Measurements from ENCODE around the gene GRM4.

Gene GRM4

GRCh38 chr6:34142061-34142998 lies 3.6 kb downstream of the GRM4 start:
- peak in 1 of 3 experiments; percentile 23 for DNase-seq (ENCODE audit: low read depth in 3 of 3)

GRCh38 chr6:34140075-34140474 lies 5.8 kb downstream of the GRM4 start:
- no peak for DNase-seq (ENCODE audit: low read depth in 3 of 3)

- no peak for DNase-seq (ENCODE audit: low read depth in 3 of 3)
Measured at GRCh38 chr6:34138914-34139510, 6.9 kb downstream of the GRM4 start.

- no peak for DNase-seq (ENCODE audit: low read depth in 3 of 3)
Measured at GRCh38 chr6:34138191-34138590, 7.7 kb downstream of the GRM4 start.

- DNase-seq (ENCODE audit: low read depth in 3 of 3): no peak
Measured at GRCh38 chr6:34135541-34135940, 10.3 kb downstream of the GRM4 start.

GRCh38 chr6:34132486-34133185 lies 13.3 kb downstream of the GRM4 start:
- DNase-seq (ENCODE audit: low read depth in 3 of 3): no peak

- no peak for DNase-seq (ENCODE audit: low read depth in 3 of 3)
Measured at GRCh38 chr6:34131326-34132290, 14.3 kb downstream of the GRM4 start.

- DNase-seq (ENCODE audit: low read depth in 3 of 3): no peak
Measured at GRCh38 chr6:34130862-34131261, 15.0 kb downstream of the GRM4 start.

GRCh38 chr6:34129753-34130152 lies 16.1 kb downstream of the GRM4 start:
- no peak for DNase-seq (ENCODE audit: low read depth in 3 of 3)

- DNase-seq (ENCODE audit: low read depth in 3 of 3): no peak
Measured at GRCh38 chr6:34128045-34128444, 17.8 kb downstream of the GRM4 start.

GRCh38 chr6:34126419-34126818 lies 19.5 kb downstream of the GRM4 start:
- no peak for DNase-seq (ENCODE audit: low read depth in 3 of 3)

GRCh38 chr6:34125939-34126338 lies 19.9 kb downstream of the GRM4 start:
- no peak for DNase-seq (ENCODE audit: low read depth in 3 of 3)

GRCh38 chr6:34120953-34121675 lies 24.8 kb downstream of the GRM4 start:
- no peak for DNase-seq (ENCODE audit: low read depth in 3 of 3)

GRCh38 chr6:34115915-34116314 lies 30.0 kb downstream of the GRM4 start:
- DNase-seq (ENCODE audit: low read depth in 3 of 3): no peak

GRCh38 chr6:34115403-34115795 lies 30.5 kb downstream of the GRM4 start:
- DNase-seq (ENCODE audit: low read depth in 3 of 3): peak in 1 of 3 experiments; percentile 3

GRCh38 chr6:34114695-34115402 lies 31.0 kb downstream of the GRM4 start:
- no peak for DNase-seq (ENCODE audit: low read depth in 3 of 3)

- DNase-seq (ENCODE audit: low read depth in 3 of 3): no peak
Measured at GRCh38 chr6:34113532-34113931, 32.4 kb downstream of the GRM4 start.

- no peak for DNase-seq (ENCODE audit: low read depth in 3 of 3)
Measured at GRCh38 chr6:34112126-34112525, 33.8 kb downstream of the GRM4 start.

GRCh38 chr6:34110610-34111009 lies 35.3 kb downstream of the GRM4 start:
- DNase-seq (ENCODE audit: low read depth in 3 of 3): no peak

- no peak for DNase-seq (ENCODE audit: low read depth in 3 of 3)
Measured at GRCh38 chr6:34108176-34108575, 37.7 kb downstream of the GRM4 start.
